ENCODE results near the gene UMODL1. TPM values are rescaled to one million over a fixed set of nuclear protein-coding genes. Genes with fewer than 3 reads are reported as not detected.
A peak's percentile ranks its signal among the peaks of the same experiment; 100 is the strongest.

Gene UMODL1
- total RNA-seq: under 1 TPM; 0.10 to 0.21 TPM

GRCh38 chr21:42071146-42071737 is at the start of gene UMODL1:
UMODL1 (plus strand) TSS chr21:42071317; CDS start chr21:42071317, 0 bp downstream.
- CTCF ChIA-PET: no interaction called here
- Mint-ChIP-seq H3K27me3 (peaks cover 2% of the 10 kb centered on the region), H3K36me3 (ENCODE audit: low read depth) (no peaks in the 10 kb centered on the region), H3K4me1 (peaks cover 4% of the 10 kb centered on the region), H3K9me3 (no peaks in the 10 kb centered on the region), H3K4me3 (no peak within 1 kb of the TSS), H3K27ac (peak within 1 kb of the TSS; percentile 5)
- POLR2A ChIA-PET: no interaction called here
- no peak for DNase-seq

GRCh38 chr21:42021371-42022090 is 49.6 kb upstream of the UMODL1 start:
- H3K4me3 Mint-ChIP-seq: no peak overlapping the region
- POLR2A ChIA-PET: no interaction called here

GRCh38 chr21:42022091-42022430 is 49.1 kb upstream of the UMODL1 start:
- Mint-ChIP-seq H3K4me3 (no peak overlapping the region), H3K27ac (no peak overlapping the region), H3K36me3 (ENCODE audit: low read depth) (no peaks in the 10 kb centered on the region), H3K4me1 (no peaks in the 10 kb centered on the region), H3K9me3 (no peaks in the 10 kb centered on the region), H3K27me3 (peaks cover 3% of the 10 kb centered on the region)
- no peak for DNase-seq
- CTCF ChIA-PET: no interaction called here
- POLR2A ChIA-PET: no interaction called here

More at GRCh38 chr21:42021371-42022090, 49.6 kb upstream of the UMODL1 start:
- H3K27me3 Mint-ChIP-seq: peaks cover 3% of the 10 kb centered on the region
- H3K27ac Mint-ChIP-seq: no peak overlapping the region
- H3K9me3 Mint-ChIP-seq: no peaks in the 10 kb centered on the region
- DNase-seq: no peak
- no peaks in the 10 kb centered on the region for H3K4me1 Mint-ChIP-seq
- H3K36me3 Mint-ChIP-seq (ENCODE audit: low read depth): no peaks in the 10 kb centered on the region
- CTCF ChIA-PET: interaction anchor here (1.0 kb wide), 1 partner anchor 11 kb away, joined by 3 read pairs; no protein-coding TSS in a partner anchor

- no peaks in the 10 kb centered on the region for H3K9me3 Mint-ChIP-seq
- H3K36me3 Mint-ChIP-seq (ENCODE audit: low read depth): no peaks in the 10 kb centered on the region
- ChIA-PET POLR2A (no interaction called here), CTCF (no interaction called here)
- DNase-seq: no peak
- H3K27me3 Mint-ChIP-seq: peaks cover 3% of the 10 kb centered on the region
- H3K4me1 Mint-ChIP-seq: no peaks in the 10 kb centered on the region
- no peak overlapping the region for H3K27ac Mint-ChIP-seq
- no peak overlapping the region for H3K4me3 Mint-ChIP-seq
Measured at GRCh38 chr21:42022906-42023305, 48.2 kb upstream of the UMODL1 start.

- ChIA-PET CTCF (interaction anchor here (1.4 to 2.0 kb wide), 2 partner anchors 20 to 23 kb away, joined by 3 to 4 read pairs; no protein-coding TSS in a partner anchor), POLR2A (no interaction called here)
Measured at GRCh38 chr21:42025376-42026081, 45.6 kb upstream of the UMODL1 start.

GRCh38 chr21:42026082-42026435 is 45.1 kb upstream of the UMODL1 start:
- no peak for DNase-seq
- Mint-ChIP-seq H3K4me3 (no peak overlapping the region), H3K27me3 (no peaks in the 10 kb centered on the region), H3K27ac (no peak overlapping the region), H3K9me3 (no peaks in the 10 kb centered on the region), H3K4me1 (no peaks in the 10 kb centered on the region), H3K36me3 (ENCODE audit: low read depth) (no peaks in the 10 kb centered on the region)
- ChIA-PET CTCF (interaction anchor here (1.4 to 2.0 kb wide), 2 partner anchors 19 to 24 kb away, joined by 3 to 4 read pairs; no protein-coding TSS in a partner anchor), POLR2A (no interaction called here)

More at GRCh38 chr21:42025376-42026081, 45.6 kb upstream of the UMODL1 start:
- H3K4me3 Mint-ChIP-seq: no peak overlapping the region
- H3K36me3 Mint-ChIP-seq (ENCODE audit: low read depth): no peaks in the 10 kb centered on the region
- peaks cover 3% of the 10 kb centered on the region for H3K27me3 Mint-ChIP-seq
- DNase-seq: no peak
- no peak overlapping the region for H3K27ac Mint-ChIP-seq
- H3K4me1 Mint-ChIP-seq: no peaks in the 10 kb centered on the region
- H3K9me3 Mint-ChIP-seq: no peaks in the 10 kb centered on the region

- POLR2A ChIA-PET: no interaction called here
- no peak for DNase-seq
- no peaks in the 10 kb centered on the region for H3K4me1 Mint-ChIP-seq
- no peak overlapping the region for H3K27ac Mint-ChIP-seq
- H3K4me3 Mint-ChIP-seq: no peak overlapping the region
- H3K27me3 Mint-ChIP-seq: peaks cover 1% of the 10 kb centered on the region
- CTCF ChIA-PET: no interaction called here
- H3K36me3 Mint-ChIP-seq (ENCODE audit: low read depth): no peaks in the 10 kb centered on the region
- H3K9me3 Mint-ChIP-seq: no peaks in the 10 kb centered on the region
Measured at GRCh38 chr21:42027085-42027821, 43.9 kb upstream of the UMODL1 start.

- no peaks in the 10 kb centered on the region for H3K36me3 Mint-ChIP-seq (ENCODE audit: low read depth)
- H3K27ac Mint-ChIP-seq: peak overlapping the region; percentile 44
- no peak overlapping the region for H3K4me3 Mint-ChIP-seq
- peaks cover 1% of the 10 kb centered on the region for H3K27me3 Mint-ChIP-seq
- CTCF ChIA-PET: no interaction called here
- H3K4me1 Mint-ChIP-seq: no peaks in the 10 kb centered on the region
- POLR2A ChIA-PET: no interaction called here
- H3K9me3 Mint-ChIP-seq: no peaks in the 10 kb centered on the region
- no peak for DNase-seq
Measured at GRCh38 chr21:42027822-42028765, 43.0 kb upstream of the UMODL1 start.

GRCh38 chr21:42028766-42029425 is 42.2 kb upstream of the UMODL1 start:
- no peak overlapping the region for H3K4me3 Mint-ChIP-seq
- no peak overlapping the region for H3K27ac Mint-ChIP-seq
- CTCF ChIA-PET: no interaction called here
- no peaks in the 10 kb centered on the region for H3K9me3 Mint-ChIP-seq
- POLR2A ChIA-PET: no interaction called here
- peaks cover 1% of the 10 kb centered on the region for H3K27me3 Mint-ChIP-seq
- DNase-seq: no peak
- no peaks in the 10 kb centered on the region for H3K36me3 Mint-ChIP-seq (ENCODE audit: low read depth)
- H3K4me1 Mint-ChIP-seq: no peaks in the 10 kb centered on the region

GRCh38 chr21:42030311-42030710 is 40.8 kb upstream of the UMODL1 start:
- ChIA-PET CTCF (interaction anchor here (1.5 kb wide), 1 partner anchor 28 kb away, joined by 3 read pairs; no protein-coding TSS in a partner anchor), POLR2A (no interaction called here)
- Mint-ChIP-seq H3K27me3 (peaks cover 1% of the 10 kb centered on the region), H3K9me3 (no peaks in the 10 kb centered on the region), H3K27ac (no peak overlapping the region), H3K4me1 (no peaks in the 10 kb centered on the region), H3K36me3 (ENCODE audit: low read depth) (no peaks in the 10 kb centered on the region), H3K4me3 (no peak overlapping the region)
- no peak for DNase-seq

GRCh38 chr21:42031241-42031640 is 39.9 kb upstream of the UMODL1 start:
- Mint-ChIP-seq H3K4me3 (no peak overlapping the region), H3K27ac (no peak overlapping the region), H3K36me3 (ENCODE audit: low read depth) (no peaks in the 10 kb centered on the region), H3K27me3 (peaks cover 1% of the 10 kb centered on the region), H3K4me1 (no peaks in the 10 kb centered on the region), H3K9me3 (no peaks in the 10 kb centered on the region)
- DNase-seq: no peak
- POLR2A ChIA-PET: no interaction called here
- CTCF ChIA-PET: interaction anchor here (1.5 kb wide), 1 partner anchor 27 kb away, joined by 3 read pairs; no protein-coding TSS in a partner anchor

GRCh38 chr21:42031816-42032215 is 39.3 kb upstream of the UMODL1 start:
- POLR2A ChIA-PET: no interaction called here
- CTCF ChIA-PET: interaction anchor here (1.5 kb wide), 1 partner anchor 26 kb away, joined by 3 read pairs; no protein-coding TSS in a partner anchor
- no peak overlapping the region for H3K27ac Mint-ChIP-seq
- H3K27me3 Mint-ChIP-seq: peaks cover 1% of the 10 kb centered on the region
- no peaks in the 10 kb centered on the region for H3K9me3 Mint-ChIP-seq
- H3K36me3 Mint-ChIP-seq (ENCODE audit: low read depth): no peaks in the 10 kb centered on the region
- H3K4me1 Mint-ChIP-seq: no peaks in the 10 kb centered on the region
- no peak overlapping the region for H3K4me3 Mint-ChIP-seq
- DNase-seq: no peak

Data from activated CD4-positive, alpha-beta T cell treated with anti-CD3 and anti-CD28 coated beads, Interleukin-2, amount 10 ng/mL, durations not matched to agents 7 days and 5 days (primary cell).